ENCODE measurements around the gene WDR93.

- TF ChIP-seq USF2 (IDR thresholded peaks at IDR 0.05; ENCODE audit: low read depth, low read length) (no peak), MAFK (IDR thresholded peaks at IDR 0.05; ENCODE audit: low read depth, low read length) (no peak), CTCF (conservative IDR thresholded peaks at IDR 0.05; ENCODE audit: low read depth, low read length) (no peak), POLR2A (IDR thresholded peaks at IDR 0.05; ENCODE audit: low read depth, low read length) (no peak), SMC3 (IDR thresholded peaks at IDR 0.05; ENCODE audit: low read depth, low read length) (no peak), RFX5 (IDR thresholded peaks at IDR 0.05; ENCODE audit: low read depth, low read length) (no peak), NFE2L2 (IDR thresholded peaks at IDR 0.05; ENCODE audit: low read depth, low read length) (no peak), CHD1 (IDR thresholded peaks at IDR 0.05; ENCODE audit: low read depth, low read length) (no peak), CEBPB (IDR thresholded peaks at IDR 0.05; ENCODE audit: low read depth, low read length) (no peak), MXI1 (IDR thresholded peaks at IDR 0.05; ENCODE audit: borderline replicate concordance, low read depth, low read length) (no peak), RAD21 (IDR thresholded peaks at IDR 0.05; ENCODE audit: low read length) (no peak), ELK1 (IDR thresholded peaks at IDR 0.05; ENCODE audit: borderline replicate concordance, low read depth, low read length) (no peak)
These were observed 69.2 kb downstream of the WDR93 start for GRCh38 chr15:89759835-89760234.

Data from IMR-90 (cell line).